Stimulated activated CD4-positive, alpha-beta T cell treated with anti-CD3 and anti-CD28 coated beads, Interleukin-12 subunit alpha, Interleukin-12 subunit beta, amount 100 ng/mL, for 4 hours (primary cell): Measurements from ENCODE around the gene MRPL46.
"Not testable (repeated sequence)": the region's sequence is repeated elsewhere in the genome, so short reads cannot be mapped to it uniquely, and the experiment has no call there.

ENCODE experiments used
- DNase-seq: peaks from one replicate; pipeline ENCODE4 v3.0.0-alpha.2; 2020

The MRPL46 gene

DNA sequence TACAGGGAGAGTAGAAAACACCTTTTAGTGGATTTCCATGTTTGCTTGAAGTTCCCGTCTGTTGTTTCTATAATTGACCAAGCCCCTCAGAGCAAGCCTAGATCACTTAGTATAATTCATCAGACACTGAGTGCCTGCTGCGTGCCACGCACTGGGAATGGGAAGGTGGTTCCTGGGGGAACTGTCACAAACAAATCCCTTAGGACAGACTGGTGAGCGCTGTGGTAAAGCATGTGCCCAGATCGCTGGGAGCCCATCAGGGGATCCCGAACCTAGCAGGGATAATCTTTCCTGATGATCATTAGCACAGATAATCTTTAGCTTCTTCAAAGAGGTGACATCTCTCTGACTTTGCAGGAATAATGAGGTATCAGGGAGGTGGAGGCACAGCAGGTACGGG is 9.9 kb upstream of the MRPL46 start:
- DNase-seq = no peak

GRCh38 chr15:88476635-88477060 is 9.5 kb upstream of the MRPL46 start:
- no peak for DNase-seq

DNA sequence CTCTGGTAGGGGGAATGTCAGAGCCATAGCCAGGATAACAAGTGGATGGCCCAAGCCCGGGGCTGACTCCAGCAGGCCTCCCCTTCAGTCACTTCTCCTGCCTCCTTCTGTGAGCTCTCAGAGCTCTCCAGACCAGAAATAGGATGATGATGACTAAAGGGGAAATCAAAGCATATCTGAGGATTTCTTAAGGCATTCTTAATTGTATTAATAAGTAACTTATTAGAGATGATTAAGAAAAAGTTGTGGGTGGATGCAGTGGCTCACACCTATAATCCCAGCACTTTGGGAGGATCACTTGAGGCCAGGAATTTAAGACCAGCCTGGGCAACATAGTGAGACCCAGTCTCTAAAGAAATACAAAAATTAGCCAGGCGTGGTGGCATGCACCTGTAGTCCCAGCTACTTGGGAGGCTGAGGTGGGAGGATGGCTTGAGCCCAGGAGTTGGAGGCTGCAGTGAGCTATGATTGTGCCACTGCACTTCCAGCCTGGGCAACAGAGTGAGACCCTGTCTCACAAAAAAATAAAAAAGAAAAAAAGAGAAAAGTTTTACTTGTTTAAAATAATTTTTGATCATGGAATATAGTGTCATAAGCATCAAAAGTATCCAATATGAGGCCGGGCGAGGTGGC is 6.6 kb upstream of the MRPL46 start:
- not testable (repeated sequence) for DNase-seq

DNA sequence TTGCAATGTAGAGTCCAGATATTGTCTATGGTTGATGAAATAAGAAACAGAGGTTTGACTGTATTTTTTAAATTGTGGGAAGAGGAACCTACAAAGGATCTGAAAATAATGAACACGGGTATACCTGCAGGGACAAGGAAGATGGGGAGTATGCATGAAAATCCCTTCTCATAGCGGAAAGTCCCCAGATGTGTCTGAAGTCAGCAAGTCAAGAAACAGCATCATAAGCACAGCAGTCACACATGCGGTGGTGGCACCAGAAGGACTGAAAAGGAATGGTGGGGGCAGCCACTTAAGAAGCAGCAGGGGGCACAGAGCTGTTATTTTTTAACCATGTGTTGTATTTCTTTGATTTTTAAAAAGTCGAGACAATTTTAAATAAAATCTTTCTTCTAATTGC is 5.0 kb upstream of the MRPL46 start:
- no peak for DNase-seq

GRCh38 chr15:88470625-88471372 is 3.6 kb upstream of the MRPL46 start:
- DNase-seq = no peak

DNA sequence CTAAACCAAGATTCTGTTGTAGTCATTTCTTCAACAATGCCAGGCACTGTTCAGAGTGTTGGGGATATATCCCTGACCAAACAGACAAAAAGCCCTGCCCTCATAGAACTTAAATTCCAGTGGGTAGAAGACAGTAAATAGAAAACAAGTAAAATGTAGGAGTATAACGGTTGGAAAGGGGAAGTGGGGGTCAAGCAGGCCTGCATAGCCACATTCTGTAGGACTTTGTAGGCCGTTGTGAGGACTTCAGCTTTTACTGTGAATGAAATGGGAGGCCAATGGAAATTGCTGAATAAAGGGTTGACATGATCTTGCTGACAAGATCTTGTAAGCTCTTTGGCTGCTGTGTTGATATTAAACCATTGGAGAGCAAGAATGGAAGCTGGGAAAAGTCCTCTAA is 2.1 kb upstream of the MRPL46 start:
- DNase-seq = no peak

GRCh38 chr15:88468721-88469120 is 1.5 kb upstream of the MRPL46 start:
- not testable (repeated sequence) for DNase-seq

DNA sequence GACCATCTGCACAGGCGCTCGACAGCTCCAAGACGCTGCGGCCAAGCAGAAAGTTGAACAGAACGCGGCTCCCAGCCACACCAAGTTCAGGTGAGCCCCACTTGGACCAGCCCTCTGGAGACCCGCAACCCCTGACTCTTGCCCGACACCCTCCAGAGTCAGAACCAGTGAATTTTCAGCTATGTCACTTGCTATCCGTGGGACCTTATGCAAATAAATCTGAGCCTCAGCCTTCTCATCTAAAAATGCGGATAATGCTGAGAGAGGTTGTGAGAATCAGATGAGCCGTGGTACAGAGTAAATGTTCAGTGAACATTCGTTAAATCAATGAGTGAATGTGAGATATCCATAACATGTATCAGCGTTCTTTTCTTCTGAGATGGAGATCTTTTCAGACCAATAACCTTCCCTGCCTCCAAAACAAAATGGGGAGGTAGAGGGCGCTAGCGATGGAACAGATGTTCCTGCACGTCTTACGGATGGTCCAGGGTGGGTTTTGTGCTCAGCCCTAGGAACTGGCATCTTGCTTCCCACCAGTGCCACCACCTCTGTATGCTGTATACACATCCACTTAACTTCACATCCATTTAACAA is 844 bp upstream of the MRPL46 start:
- DNase-seq = no peak

GRCh38 chr15:88465633-88466224 is 1.5 kb downstream of the MRPL46 start:
- no peak for DNase-seq

- DNase-seq = no peak
Observed at GRCh38 chr15:88463870-88464532, 3.2 kb downstream of the MRPL46 start.

- DNase-seq = no peak
Observed at GRCh38 chr15:88456733-88457132, 10.5 kb downstream of the MRPL46 start.

DNA sequence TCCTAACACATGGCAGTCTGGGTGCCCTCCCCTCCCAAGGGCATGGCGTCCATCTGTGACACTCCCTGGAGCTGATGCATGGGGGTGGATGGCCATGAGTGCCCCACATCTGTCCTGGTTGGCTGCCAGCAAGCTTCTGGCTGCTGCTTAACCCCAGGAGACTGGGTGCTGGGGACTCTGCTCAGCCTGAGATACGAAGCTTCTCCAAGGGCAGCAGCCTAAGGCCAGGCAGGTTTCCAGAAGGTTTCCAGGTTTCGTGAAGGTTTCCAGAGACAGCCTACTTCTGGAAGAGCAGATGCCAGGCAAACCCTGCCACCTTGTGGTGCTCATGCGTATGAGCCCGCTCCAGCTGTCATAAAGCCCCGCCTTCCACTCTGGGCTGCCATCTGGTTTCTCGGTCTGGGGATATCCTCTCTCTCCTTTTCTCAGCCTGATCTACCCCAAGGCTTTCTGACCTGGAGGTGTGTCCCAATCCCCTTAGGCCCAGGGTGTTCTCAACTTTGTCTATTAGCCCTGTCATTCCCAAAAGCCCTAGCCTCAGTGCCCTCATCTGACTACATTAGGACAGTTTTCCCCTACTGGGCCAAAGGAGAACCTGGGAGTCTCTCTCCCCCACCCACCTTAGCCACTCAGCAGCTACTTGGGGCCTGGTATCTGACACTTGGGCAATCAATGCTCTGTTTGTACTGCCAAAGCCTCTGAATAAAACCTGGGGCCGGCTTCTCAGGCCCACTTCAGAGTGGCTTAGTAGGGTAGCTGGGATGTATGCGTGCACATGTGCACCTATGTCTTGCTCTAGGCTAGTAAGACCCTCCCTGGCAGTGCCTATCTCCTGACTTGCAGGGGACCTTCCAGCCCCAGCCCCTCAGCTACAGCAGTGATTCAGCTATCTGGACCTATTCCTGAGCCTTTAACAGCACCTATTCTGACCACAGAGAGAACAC is 12.0 kb downstream of the MRPL46 start:
- DNase-seq = peak; percentile 32

DNA sequence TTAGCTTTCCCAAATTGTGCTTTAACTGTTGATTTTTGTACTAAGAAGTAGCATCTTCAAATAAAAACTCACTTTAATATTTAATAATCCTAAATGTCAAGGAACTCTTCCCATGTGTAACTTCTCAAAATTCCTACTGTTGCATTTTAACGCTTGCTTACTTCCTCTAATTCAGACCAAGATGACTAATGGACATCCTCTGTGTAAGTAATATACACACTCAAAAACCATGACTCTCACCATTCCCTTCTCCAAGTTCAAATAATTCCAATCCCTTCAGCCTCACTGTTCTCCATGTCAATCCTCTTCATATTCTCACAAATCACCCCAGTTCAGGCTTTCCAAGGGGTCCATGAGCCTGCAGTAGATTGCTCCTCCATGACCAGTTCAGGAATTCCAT is 13.0 kb downstream of the MRPL46 start:
- DNase-seq = no peak

- no peak for DNase-seq
Observed at GRCh38 chr15:88453651-88454050, 13.5 kb downstream of the MRPL46 start.

DNA sequence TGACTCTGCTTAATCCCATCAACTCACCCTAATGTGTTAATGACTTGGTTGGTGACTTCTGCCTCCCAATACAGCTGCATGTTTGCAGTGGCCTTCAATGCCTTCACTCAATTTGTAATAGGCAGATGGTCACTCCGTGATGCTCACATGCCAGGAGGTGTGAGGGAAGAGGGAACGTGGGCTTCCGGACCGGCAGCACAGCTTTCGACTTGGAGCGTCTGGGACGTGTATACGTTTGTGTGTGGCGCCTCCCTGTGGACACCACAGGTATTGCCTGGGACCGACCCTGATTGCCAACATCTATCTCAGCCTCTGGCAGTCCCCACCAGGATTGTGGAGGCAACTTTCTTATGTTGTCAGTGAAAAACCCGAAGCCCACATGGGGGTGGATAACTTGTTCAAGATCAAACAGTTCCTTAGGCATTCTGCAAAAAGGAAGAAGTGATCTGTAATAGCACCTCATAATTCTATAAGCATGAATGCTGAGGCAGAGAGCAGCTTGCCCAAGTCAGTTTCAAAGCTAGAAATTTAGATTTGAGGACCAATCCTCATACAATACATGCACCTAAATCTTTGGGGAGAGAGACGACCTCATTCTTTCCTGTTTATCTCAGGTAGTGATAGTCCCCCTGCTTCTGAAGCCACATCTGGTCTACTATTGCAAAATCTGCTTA is 16.9 kb downstream of the MRPL46 start:
- DNase-seq = peak; percentile 55

- no peak for DNase-seq
Observed at GRCh38 chr15:88449581-88449980, 17.6 kb downstream of the MRPL46 start.

DNA sequence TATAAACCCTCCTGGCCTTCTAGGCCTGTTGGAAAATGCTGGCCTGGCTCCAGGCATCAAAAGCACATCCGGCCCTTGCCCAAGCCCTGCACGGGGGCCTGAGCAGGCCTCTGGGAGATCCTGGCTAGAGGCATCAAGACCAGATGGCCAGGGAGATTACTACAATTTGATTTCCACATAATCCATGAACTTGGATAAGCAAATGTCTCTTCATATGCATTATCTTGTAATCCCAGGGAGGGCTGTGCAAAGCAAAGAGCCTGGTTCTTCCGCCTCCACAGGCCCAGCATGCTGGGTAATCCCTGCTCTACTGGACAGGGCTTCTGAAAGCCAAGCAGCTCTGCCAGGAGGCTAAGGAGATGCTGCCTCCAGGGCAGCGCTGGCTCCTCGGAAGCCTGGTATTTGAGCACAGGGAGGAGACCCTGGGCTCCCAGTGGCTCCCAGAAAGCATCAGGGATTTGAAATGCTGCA is 18.2 kb downstream of the MRPL46 start:
- DNase-seq = no peak

DNA sequence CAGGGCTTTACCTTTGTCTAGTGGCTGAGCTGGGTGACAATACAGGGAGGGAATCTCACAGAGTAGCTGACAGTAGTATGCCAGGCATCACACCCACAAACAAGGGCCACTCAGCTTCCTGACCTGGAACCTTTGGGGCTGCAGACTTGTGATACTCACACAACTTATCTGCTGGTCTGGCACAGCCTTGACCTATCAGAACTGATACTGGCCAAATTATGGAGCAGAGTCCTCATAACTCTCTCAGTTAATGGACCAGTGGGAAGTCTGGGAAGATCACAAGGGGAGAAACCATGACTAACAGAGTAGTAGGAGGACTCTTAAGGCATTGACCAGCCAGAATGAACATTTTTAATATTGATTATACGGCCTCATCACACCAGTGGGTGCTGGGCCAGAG is 19.4 kb downstream of the MRPL46 start:
- DNase-seq = no peak

GRCh38 chr15:88447206-88447605 is 20.0 kb downstream of the MRPL46 start:
- no peak for DNase-seq

DNA sequence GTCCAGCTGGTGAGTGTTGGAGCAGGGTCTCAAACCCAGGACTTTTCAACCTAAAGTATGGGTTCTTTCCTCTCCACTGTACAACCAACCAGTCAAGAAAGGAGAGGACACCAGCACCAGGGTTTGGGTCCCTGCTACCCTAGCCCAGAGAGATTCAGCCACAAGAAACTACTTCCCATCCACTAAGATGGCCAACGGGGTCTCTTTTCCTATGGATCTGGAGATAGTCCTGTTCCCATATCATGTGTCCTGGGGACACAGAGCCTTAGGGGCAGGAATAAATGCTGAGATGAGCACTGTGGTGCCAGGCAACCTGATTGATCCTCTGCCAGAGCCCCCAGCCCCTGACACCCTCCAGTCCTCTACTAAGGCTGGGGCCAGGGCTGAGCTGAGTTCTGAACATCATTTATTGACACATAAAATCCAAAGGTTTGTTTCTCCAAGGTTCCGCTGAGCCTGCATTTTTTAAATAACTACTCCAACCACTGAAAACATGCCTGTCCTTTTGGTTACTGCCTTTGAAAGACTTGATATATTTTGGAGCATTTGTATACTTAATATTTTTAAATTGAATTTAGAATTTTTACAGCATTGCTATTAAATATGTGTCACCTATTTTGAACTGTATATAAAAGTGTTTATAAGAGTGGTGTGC is 26.0 kb downstream of the MRPL46 start:
- no peak for DNase-seq

GRCh38 chr15:88440021-88440420 is 27.2 kb downstream of the MRPL46 start:
- DNase-seq = no peak
